ENCODE data around the gene CGNL1. TPM values are rescaled to one million over a fixed set of nuclear protein-coding genes. Genes with fewer than 3 reads are reported as not detected.

CGNL1 gene
- total and polyA plus RNA-seq, 8 donors, result 0.29 to 36.2 (median 19.5) TPM

DNA sequence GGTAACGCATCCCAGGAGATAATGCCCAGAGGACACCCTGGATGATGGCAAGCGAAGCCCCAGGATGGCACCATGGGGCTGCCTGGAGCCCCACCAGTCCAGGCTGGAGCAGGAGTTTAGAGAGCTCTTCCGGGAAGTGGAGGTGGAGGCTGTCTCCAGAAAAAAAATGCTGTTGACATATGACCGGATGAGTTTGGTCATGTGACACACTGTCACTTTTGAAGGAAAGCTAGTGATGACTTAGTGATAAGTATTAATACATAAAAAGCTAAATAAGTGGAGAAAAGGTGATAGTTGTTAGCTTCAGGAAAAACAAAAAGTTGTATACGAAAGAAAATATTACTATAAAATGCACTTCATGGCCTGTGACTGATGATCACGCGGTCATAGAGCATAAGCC lies 195.4 kb downstream of the CGNL1 start:
- H3K4me1 ChIP-seq, result peaks cover 0 to 7% (median 2%) of the 10 kb centered on the region in 4 donors
- intact Hi-C loops (cut with DNase I; ENCODE audit: low total_unique reads), result no loop called here
- no peaks in the 10 kb centered on the region for H3K27me3 ChIP-seq
- no peaks in the 10 kb centered on the region for H3K36me3 ChIP-seq
- 85 to 98% (median 94%) methylated on average over 7 of the region's 7 CpGs for WGBS, 5 donors
- no peaks in the 10 kb centered on the region for H3K9me3 ChIP-seq
- no peak for DNase-seq
- no peak overlapping the region for H3K27ac ChIP-seq
- H3K4me3 ChIP-seq, result no peak overlapping the region
- TF ChIP-seq, protein P1, sequence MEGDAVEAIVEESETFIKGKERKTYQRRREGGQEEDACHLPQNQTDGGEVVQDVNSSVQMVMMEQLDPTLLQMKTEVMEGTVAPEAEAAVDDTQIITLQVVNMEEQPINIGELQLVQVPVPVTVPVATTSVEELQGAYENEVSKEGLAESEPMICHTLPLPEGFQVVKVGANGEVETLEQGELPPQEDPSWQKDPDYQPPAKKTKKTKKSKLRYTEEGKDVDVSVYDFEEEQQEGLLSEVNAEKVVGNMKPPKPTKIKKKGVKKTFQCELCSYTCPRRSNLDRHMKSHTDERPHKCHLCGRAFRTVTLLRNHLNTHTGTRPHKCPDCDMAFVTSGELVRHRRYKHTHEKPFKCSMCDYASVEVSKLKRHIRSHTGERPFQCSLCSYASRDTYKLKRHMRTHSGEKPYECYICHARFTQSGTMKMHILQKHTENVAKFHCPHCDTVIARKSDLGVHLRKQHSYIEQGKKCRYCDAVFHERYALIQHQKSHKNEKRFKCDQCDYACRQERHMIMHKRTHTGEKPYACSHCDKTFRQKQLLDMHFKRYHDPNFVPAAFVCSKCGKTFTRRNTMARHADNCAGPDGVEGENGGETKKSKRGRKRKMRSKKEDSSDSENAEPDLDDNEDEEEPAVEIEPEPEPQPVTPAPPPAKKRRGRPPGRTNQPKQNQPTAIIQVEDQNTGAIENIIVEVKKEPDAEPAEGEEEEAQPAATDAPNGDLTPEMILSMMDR (IDR thresholded peaks at IDR 0.05), result no peak
- no peak for TF ChIP-seq EP300 (IDR thresholded peaks at IDR 0.05)
- no peak for TF ChIP-seq POLR2AphosphoS5 (IDR thresholded peaks at IDR 0.05)
- no peak for TF ChIP-seq POLR2A (IDR thresholded peaks at IDR 0.05)

DNA sequence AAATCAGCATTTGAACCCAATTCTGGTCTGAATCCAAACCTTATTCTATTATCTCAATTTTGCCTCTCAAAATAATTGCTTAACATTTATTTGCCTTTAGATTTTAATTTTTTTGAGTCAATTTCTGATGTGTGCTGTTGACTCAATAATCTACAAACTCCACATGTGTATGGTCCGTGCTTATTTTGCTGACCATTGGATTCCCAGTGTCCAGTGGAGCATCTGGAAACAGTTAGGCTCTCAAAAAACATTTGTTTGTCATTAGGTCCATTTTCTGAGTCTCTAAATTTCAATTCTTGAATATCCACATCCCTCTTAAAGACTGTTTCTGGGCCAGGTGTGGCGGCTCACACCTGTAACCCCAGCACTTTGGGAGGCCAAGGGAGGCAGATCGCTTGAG lies 196.2 kb downstream of the CGNL1 start:
- no peaks in the 10 kb centered on the region for H3K27me3 ChIP-seq
- no peaks in the 10 kb centered on the region for H3K9me3 ChIP-seq
- no peak overlapping the region for H3K27ac ChIP-seq
- TF ChIP-seq POLR2AphosphoS5 (IDR thresholded peaks at IDR 0.05) (no peak), POLR2A (IDR thresholded peaks at IDR 0.05) (no peak), EP300 (IDR thresholded peaks at IDR 0.05) (no peak)
- TF ChIP-seq, protein P1 (IDR thresholded peaks at IDR 0.05), result no peak
- intact Hi-C loops (cut with DNase I; ENCODE audit: low total_unique reads), result no loop called here
- WGBS, 5 donors, result 87 to 98% (median 94%) methylated on average over 3 of the region's 3 CpGs
- H3K4me1 ChIP-seq, result no peaks in the 10 kb centered on the region
- no peak overlapping the region for H3K4me3 ChIP-seq
- no peak for DNase-seq
- no peaks in the 10 kb centered on the region for H3K36me3 ChIP-seq

DNA sequence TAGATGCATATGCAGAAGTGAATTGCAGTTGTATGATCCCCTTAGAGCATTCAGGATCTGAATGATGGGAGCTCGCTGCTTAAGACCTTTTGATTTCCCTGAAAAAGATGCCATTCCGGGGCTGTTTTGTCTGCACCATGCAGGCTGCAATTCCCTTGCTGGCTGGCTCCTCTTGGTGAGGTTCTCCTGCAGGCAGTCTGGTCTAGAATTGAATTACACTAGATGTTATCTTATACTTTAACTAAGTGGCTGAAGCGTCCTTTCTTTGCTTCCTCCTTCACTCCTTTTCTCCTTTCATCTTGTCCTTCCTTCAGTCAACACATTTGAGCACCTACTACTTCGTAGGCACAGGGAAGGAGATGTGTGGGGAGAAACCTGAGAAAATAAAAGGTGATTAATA lies 196.8 kb downstream of the CGNL1 start:
- no peak for TF ChIP-seq POLR2A (IDR thresholded peaks at IDR 0.05)
- no peak for TF ChIP-seq POLR2AphosphoS5 (IDR thresholded peaks at IDR 0.05)
- TF ChIP-seq, protein P1 (IDR thresholded peaks at IDR 0.05), result no peak
- TF ChIP-seq EP300 (IDR thresholded peaks at IDR 0.05), result no peak
- no peaks in the 10 kb centered on the region for H3K27me3 ChIP-seq
- DNase-seq, result no peak
- no peaks in the 10 kb centered on the region for H3K36me3 ChIP-seq
- intact Hi-C loops (cut with DNase I; ENCODE audit: low total_unique reads), result no loop called here
- 74 to 82% (median 75%) methylated on average over 4 of the region's 4 CpGs for WGBS, 5 donors
- H3K9me3 ChIP-seq, result no peaks in the 10 kb centered on the region
- H3K4me3 ChIP-seq, result no peak overlapping the region
- H3K4me1 ChIP-seq, result no peaks in the 10 kb centered on the region
- no peak overlapping the region for H3K27ac ChIP-seq

DNA sequence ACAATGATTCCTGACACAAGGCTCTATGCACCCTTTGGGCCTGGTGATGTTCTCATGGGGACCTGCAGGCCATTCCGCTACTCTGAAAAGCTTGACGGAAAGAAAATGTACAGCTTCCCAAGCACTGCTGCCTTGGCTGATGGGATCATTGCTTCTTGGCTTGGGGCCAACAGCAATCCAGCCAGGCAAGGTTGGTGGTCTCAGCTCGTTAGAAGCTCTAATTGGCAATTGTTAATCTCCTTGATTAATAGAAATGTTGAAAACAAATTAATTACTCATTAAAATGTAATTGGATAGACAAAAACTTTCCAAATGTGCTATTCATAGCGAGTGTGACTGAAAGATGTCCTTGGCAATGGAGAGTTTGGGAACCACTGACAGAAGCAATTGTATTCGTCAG lies 199.1 kb downstream of the CGNL1 start:
- no peaks in the 10 kb centered on the region for H3K36me3 ChIP-seq
- intact Hi-C loops (cut with DNase I; ENCODE audit: low total_unique reads), result no loop called here
- peaks cover 0 to 2% (median 0%) of the 10 kb centered on the region in 3 donors for H3K27me3 ChIP-seq
- no peak for TF ChIP-seq POLR2AphosphoS5 (IDR thresholded peaks at IDR 0.05)
- no peak for TF ChIP-seq EP300 (IDR thresholded peaks at IDR 0.05)
- no peak for TF ChIP-seq POLR2A (IDR thresholded peaks at IDR 0.05)
- no peak overlapping the region for H3K27ac ChIP-seq
- no peaks in the 10 kb centered on the region for H3K9me3 ChIP-seq
- no peak overlapping the region for H3K4me3 ChIP-seq
- DNase-seq, result no peak
- H3K4me1 ChIP-seq, result peaks cover 0 to 3% (median under 1%) of the 10 kb centered on the region in 4 donors
- WGBS, 5 donors, result 77 to 83% (median 79%) methylated on average over 5 of the region's 5 CpGs

DNA sequence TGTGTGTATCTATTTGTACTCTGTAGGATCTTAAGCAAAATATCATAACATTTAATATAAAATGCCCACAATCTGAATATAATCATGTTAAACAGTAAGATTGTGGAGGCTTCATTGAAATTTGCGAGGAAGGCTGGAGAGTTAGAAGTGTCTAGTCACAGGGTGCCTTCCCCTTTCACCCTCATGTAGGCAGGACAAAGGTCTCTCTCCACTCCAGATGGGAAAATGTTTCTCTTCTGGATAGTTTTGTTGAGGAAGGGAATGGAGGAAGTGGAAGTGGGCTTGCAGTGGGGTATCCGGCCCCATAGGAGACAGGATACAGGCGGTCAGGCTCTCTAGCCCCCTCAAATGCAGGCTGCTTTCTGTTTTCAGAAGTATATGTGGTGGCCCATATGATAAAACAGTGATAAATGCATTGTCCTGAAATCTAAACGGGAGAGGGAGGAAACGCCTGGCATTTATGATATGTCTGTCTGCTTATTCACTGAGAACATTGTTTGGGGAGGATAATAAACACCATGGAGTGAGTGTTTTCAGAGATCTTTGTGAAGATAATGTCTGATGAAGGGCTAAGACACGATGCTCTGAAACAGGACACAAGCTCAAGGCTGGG lies 202.1 kb downstream of the CGNL1 start:
- Histone ChIP-seq H3K27me3 (peaks cover 0 to 5% (median 0%) of the 10 kb centered on the region in 3 donors), H3K9me3 (peaks cover 0 to 14% (median 8%) of the 10 kb centered on the region in 4 donors), H3K4me3 (no peak overlapping the region), H3K27ac (no peak overlapping the region), H3K36me3 (no peaks in the 10 kb centered on the region), H3K4me1 (peaks cover 7 to 22% (median 16%) of the 10 kb centered on the region in 4 donors)
- 39 to 56% (median 42%) methylated on average over 6 of the region's 6 CpGs for WGBS, 5 donors
- DNase-seq, result no peak
- TF ChIP-seq POLR2A (IDR thresholded peaks at IDR 0.05) (no peak), EP300 (IDR thresholded peaks at IDR 0.05) (no peak), POLR2AphosphoS5 (IDR thresholded peaks at IDR 0.05) (no peak)
- TF ChIP-seq, protein P1 (IDR thresholded peaks at IDR 0.05), result no peak
- intact Hi-C loops (cut with DNase I; ENCODE audit: low total_unique reads), result no loop called here
